A673 (cell line): Measurements from ENCODE around the gene NUDC. TPM values are rescaled to one million over a fixed set of nuclear protein-coding genes. Genes with fewer than 3 reads are reported as not detected.

ENCODE experiments used
- BruUV-seq: library from RNA; stranded (reverse); fragments of 400-500 nt; replicated peaks from 2 replicates; lab custom pipeline; 2021; lab: Mats Ljungman, UMichigan
- CTCF ChIA-PET: fragments of 300-600 bp; sonication (Branson Sonifier 250); formaldehyde crosslinking; loops from one replicate; lab custom pipeline; 2022; ENCODE audit warnings: antibody characterized with exemption; lab: Charles Lee
- POLR2A ChIA-PET: fragments of 300-600 bp; sonication (Branson Sonifier 250); formaldehyde crosslinking; loops from one replicate; lab custom pipeline; 2022; ENCODE audit warnings: antibody characterized with exemption; ENCODE audit not compliant: low non-redundant PET; lab: Charles Lee
- DNase-seq: peaks from one replicate; pipeline ENCODE4 v3.0.0-alpha.2; 2015; ENCODE audit warnings: low spot score
- H3K27ac ChIP-seq: fragments of 200-600 bp; sonication (generic); 2 replicates; pipeline ENCODE4 v1.5.1; 2016; ENCODE audit warnings: mixed run types, low read depth, mild to moderate bottlenecking, mixed read lengths, antibody characterized with exemption, low read length; ENCODE audit not compliant: poor library complexity, severe bottlenecking
- H3K27me3 ChIP-seq: fragments of 200-600 bp; sonication (generic); replicated peaks from 2 replicates; pipeline ENCODE4 v1.6.1; 2017; ENCODE audit warnings: mixed run types, low read depth, mild to moderate bottlenecking, mixed read lengths, antibody characterized with exemption, low read length; ENCODE audit not compliant: insufficient read depth, poor library complexity
- H3K36me3 ChIP-seq: fragments of 200-600 bp; sonication (generic); 2 replicates; pipeline ENCODE4 v1.6.1; 2016; ENCODE audit warnings: mixed run types, mild to moderate bottlenecking, mixed read lengths, antibody characterized with exemption, low read length; ENCODE audit not compliant: insufficient read depth, poor library complexity, severe bottlenecking
- H3K4me1 ChIP-seq: fragments of 200-600 bp; sonication (generic); 2 replicates; pipeline ENCODE4 v1.6.1; 2017; ENCODE audit warnings: mixed run types, mild to moderate bottlenecking, mixed read lengths, antibody characterized with exemption, low read length; ENCODE audit not compliant: insufficient read depth, poor library complexity, severe bottlenecking
- H3K4me3 ChIP-seq: fragments of 200-600 bp; sonication (generic); 2 replicates; pipeline ENCODE4 v1.5.1; 2016; ENCODE audit warnings: low read depth, mixed run types, mild to moderate bottlenecking, mixed read lengths, low read length; ENCODE audit not compliant: poor library complexity, severe bottlenecking
- H3K9me3 ChIP-seq: fragments of 200-600 bp; sonication (generic); 2 replicates; pipeline ENCODE4 v1.6.1; 2016; ENCODE audit warnings: mixed run types, low read depth, mild to moderate bottlenecking, mixed read lengths, antibody characterized with exemption, low read length; ENCODE audit not compliant: poor library complexity, severe bottlenecking
- EZH2 ChIP-seq: fragments of 200-600 bp; sonication (generic); IDR thresholded peaks from 2 replicates; pipeline ENCODE4 v1.6.1; 2017; ENCODE audit warnings: borderline replicate concordance, low read depth, mild to moderate bottlenecking, mixed read lengths, antibody characterized with exemption, low read length; ENCODE audit not compliant: poor library complexity, severe bottlenecking
- intact Hi-C: fragments of 100-400 bp; cut with micrococcal nuclease; formaldehyde crosslinking; loops from one replicate; pipeline ENCODE4 v1.10.0; 2022; ENCODE audit not compliant: unreplicated experiment
- total RNA-seq: library from RNA; stranded (reverse); gene quantifications from 2 replicates; pipeline ENCODE4 v1.2.3, GENCODE V29; 2021
- TF ChIP-seq, protein P1 (sequence below): fragments of 300-800, 200-600 bp; sonication (generic); conservative IDR thresholded peaks from 2 replicates; pipeline ENCODE4 v1.5.1; 2017; ENCODE audit warnings: low read depth, mild to moderate bottlenecking, antibody characterized with exemption, low read length, moderate library complexity, mixed read lengths

Gene NUDC
- total RNA-seq, 1 experiment from 2014 or later: 187 TPM

DNA sequence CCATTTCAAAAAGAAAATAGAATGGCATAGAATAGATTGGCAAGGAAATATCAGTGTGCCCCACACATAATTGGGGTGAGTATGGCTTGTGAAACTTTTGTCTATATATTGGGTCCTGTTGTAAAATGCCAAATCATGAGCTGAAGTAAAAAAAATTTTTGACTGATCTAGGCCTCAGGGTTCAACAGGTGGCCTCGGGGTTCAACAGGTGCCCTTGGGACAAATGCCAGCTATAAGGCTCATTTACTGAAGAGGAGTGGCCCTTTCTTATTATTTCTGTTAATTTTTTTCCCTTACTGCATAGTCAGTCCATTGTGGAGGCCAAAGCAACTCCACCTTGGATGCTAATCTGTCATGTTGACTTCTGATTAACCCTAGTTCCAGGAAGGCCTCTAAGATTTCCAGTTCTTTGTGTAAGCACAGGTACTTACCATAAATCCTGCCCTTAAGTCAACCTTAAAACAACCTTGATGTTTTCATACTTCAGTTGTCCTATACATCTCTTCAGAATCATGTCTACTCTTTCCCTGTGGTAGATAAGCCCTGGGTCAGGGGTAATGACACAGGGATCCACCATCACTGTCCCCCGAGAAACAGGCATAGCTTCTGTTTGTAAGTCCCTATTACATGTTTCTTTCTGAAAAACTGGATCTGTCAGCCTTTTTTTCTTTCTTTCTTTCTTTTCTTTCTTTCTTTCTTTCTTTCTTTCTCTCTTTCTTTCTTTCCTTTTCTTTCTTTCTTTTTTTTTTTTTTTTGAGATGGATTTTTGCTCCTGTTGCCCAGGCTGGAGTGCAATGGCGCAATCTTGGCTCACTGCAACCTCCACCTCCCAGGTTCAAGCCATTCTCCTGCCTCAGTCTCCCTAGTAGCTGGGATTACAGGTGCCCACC, 55.3 kb downstream of the NUDC start:
- no peak for DNase-seq
- Histone ChIP-seq H3K36me3 (no peaks in the 10 kb centered on the region), H3K27me3 (no peaks in the 10 kb centered on the region), H3K4me3 (no peak overlapping the region), H3K4me1 (no peaks in the 10 kb centered on the region), H3K9me3 (no peaks in the 10 kb centered on the region), H3K27ac (no peak overlapping the region)
- no TSS peak for BruUV-seq
- POLR2A ChIA-PET: no interaction called here
- CTCF ChIA-PET: no interaction called here
- no peak for TF ChIP-seq EZH2
- TF ChIP-seq, protein P1, sequence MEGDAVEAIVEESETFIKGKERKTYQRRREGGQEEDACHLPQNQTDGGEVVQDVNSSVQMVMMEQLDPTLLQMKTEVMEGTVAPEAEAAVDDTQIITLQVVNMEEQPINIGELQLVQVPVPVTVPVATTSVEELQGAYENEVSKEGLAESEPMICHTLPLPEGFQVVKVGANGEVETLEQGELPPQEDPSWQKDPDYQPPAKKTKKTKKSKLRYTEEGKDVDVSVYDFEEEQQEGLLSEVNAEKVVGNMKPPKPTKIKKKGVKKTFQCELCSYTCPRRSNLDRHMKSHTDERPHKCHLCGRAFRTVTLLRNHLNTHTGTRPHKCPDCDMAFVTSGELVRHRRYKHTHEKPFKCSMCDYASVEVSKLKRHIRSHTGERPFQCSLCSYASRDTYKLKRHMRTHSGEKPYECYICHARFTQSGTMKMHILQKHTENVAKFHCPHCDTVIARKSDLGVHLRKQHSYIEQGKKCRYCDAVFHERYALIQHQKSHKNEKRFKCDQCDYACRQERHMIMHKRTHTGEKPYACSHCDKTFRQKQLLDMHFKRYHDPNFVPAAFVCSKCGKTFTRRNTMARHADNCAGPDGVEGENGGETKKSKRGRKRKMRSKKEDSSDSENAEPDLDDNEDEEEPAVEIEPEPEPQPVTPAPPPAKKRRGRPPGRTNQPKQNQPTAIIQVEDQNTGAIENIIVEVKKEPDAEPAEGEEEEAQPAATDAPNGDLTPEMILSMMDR: no peak
- intact Hi-C loops: no loop called here

DNA sequence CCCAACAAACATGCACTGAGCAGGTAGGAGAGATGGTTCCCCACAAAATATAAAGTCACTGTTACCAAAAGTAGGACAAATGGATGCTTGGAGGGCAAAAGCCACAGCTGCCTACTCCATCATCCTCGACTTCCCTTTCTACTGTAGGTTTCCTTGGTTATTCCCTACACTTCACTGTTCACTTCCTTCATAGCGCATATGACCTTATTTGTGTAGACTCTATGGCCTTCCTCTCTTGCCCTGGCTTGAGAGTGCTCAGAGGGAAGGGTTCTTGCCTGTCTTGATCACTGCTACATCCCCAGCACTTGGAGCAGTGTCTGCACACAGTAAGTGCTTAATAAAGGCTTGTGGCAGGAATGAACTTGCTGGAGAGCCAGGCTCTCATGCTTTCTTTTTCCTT, 57.4 kb downstream of the NUDC start:
- H3K4me1 ChIP-seq: no peaks in the 10 kb centered on the region
- TF ChIP-seq EZH2: no peak
- TF ChIP-seq, protein P1: no peak
- CTCF ChIA-PET: no interaction called here
- no peak for DNase-seq
- H3K4me3 ChIP-seq: no peak overlapping the region
- H3K36me3 ChIP-seq: no peaks in the 10 kb centered on the region
- no peaks in the 10 kb centered on the region for H3K9me3 ChIP-seq
- BruUV-seq: no TSS peak
- H3K27me3 ChIP-seq: no peaks in the 10 kb centered on the region
- intact Hi-C loops: no loop called here
- POLR2A ChIA-PET: no interaction called here
- H3K27ac ChIP-seq: no peak overlapping the region

DNA sequence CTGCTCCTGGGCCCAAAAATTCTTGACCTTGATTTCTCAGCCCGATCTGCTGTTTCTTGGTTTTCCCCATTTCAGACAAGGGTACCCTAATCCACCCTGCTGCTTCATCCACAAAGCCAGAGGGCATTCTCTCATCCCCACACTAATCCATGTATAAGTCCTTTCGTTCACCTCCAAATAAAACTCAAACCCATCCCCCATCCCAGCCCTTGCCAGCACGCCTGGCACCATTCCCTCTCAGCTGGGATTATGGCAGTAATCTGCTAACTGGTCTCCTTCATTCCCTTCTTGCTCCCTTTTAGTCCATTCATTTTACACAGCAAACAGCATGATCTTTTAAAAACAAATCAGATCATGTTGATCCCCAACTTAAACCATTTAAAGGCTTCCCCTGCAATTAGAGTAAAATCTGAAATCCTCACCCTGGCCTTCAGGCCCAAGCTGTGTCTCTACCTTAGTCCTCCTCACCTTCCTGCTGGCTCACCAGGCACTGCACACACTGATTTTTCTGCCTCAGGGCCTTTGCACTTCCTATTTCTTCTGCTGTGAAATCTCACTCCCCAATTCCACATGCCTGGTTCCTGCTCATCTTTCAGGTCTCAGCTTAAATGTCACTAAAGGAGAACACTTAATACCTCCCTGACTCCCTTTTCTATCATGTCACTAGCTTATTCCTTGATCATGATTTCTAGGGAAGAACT, 59.8 kb downstream of the NUDC start:
- BruUV-seq: no TSS peak
- POLR2A ChIA-PET: no interaction called here

More for the DNA sequence above, 59.8 kb downstream of the NUDC start:
- no peaks in the 10 kb centered on the region for H3K4me1 ChIP-seq
- no peak for TF ChIP-seq EZH2
- TF ChIP-seq, protein P1: no peak
- CTCF ChIA-PET: no interaction called here
- H3K27me3 ChIP-seq: no peaks in the 10 kb centered on the region
- DNase-seq: no peak
- no peak overlapping the region for H3K4me3 ChIP-seq
- H3K9me3 ChIP-seq: no peaks in the 10 kb centered on the region
- intact Hi-C loops: no loop called here
- no peaks in the 10 kb centered on the region for H3K36me3 ChIP-seq
- no peak overlapping the region for H3K27ac ChIP-seq
